Kidney epithelial cell (primary cell): Measurements from ENCODE around the gene KLF6. TPM values are rescaled to one million over a fixed set of nuclear protein-coding genes. Genes with fewer than 3 reads are reported as not detected.

Source experiments
- DNase-seq: peaks from one replicate; pipeline ENCODE4 v3.0.0-alpha.2; 2010; ENCODE audit warnings: low read depth
- H3K27me3 ChIP-seq: 2 replicates; pipeline ENCODE4 v1.6.0; 2011; ENCODE audit warnings: low read length; ENCODE audit not compliant: control insufficient read depth, insufficient read depth
- H3K36me3 ChIP-seq: 2 replicates; pipeline ENCODE4 v1.5.1; 2011; ENCODE audit warnings: low read length; ENCODE audit not compliant: control insufficient read depth, insufficient read depth
- H3K4me3 ChIP-seq: 2 replicates; pipeline ENCODE4 v1.5.1; 2011; ENCODE audit warnings: low read depth, mild to moderate bottlenecking, control low read depth, low read length
- CTCF ChIP-seq: IDR thresholded peaks from 2 replicates; pipeline ENCODE4 v1.5.1; 2011; ENCODE audit warnings: mild to moderate bottlenecking, moderate library complexity, low read length, control low read depth, inconsistent platforms; ENCODE audit not compliant: insufficient read depth, poor library complexity, severe bottlenecking
- total RNA-seq: library from RNA; depleted of rRNA; stranded (reverse); fragments of >200 nt; gene quantifications from 2 replicates; pipeline ENCODE4 v1.2.3, GENCODE V29; 2015

The KLF6 gene
- total RNA-seq, 1 donor from 2014 or later, result 125 TPM

GRCh38 chr10:3825862-3826351 lies 40.9 kb upstream of the KLF6 start:
- TF ChIP-seq CTCF, result no peak

GRCh38 chr10:3825244-3825643 lies 40.2 kb upstream of the KLF6 start:
- H3K4me3 ChIP-seq, result no peak overlapping the region
- H3K36me3 ChIP-seq, result no peaks in the 10 kb centered on the region
- no peaks in the 10 kb centered on the region for H3K27me3 ChIP-seq
- no peak for TF ChIP-seq CTCF
- DNase-seq, result no peak

More at GRCh38 chr10:3825862-3826351, 40.9 kb upstream of the KLF6 start:
- no peaks in the 10 kb centered on the region for H3K36me3 ChIP-seq
- DNase-seq, result no peak
- H3K27me3 ChIP-seq, result no peaks in the 10 kb centered on the region
- H3K4me3 ChIP-seq, result no peak overlapping the region

GRCh38 chr10:3822541-3823330 lies 37.7 kb upstream of the KLF6 start:
- no peak for DNase-seq
- TF ChIP-seq CTCF, result no peak
- Histone ChIP-seq H3K36me3 (no peaks in the 10 kb centered on the region), H3K4me3 (no peak overlapping the region), H3K27me3 (no peaks in the 10 kb centered on the region)

- no peak for DNase-seq
- no peaks in the 10 kb centered on the region for H3K27me3 ChIP-seq
Observed at GRCh38 chr10:3820255-3820654, 35.2 kb upstream of the KLF6 start.

GRCh38 chr10:3816995-3817394 lies 32.0 kb upstream of the KLF6 start:
- no peak for TF ChIP-seq CTCF
- DNase-seq, result no peak
- H3K27me3 ChIP-seq, result no peaks in the 10 kb centered on the region
- H3K36me3 ChIP-seq, result no peaks in the 10 kb centered on the region
- H3K4me3 ChIP-seq, result no peak overlapping the region

More at GRCh38 chr10:3820255-3820654, 35.2 kb upstream of the KLF6 start:
- TF ChIP-seq CTCF, result no peak
- H3K4me3 ChIP-seq, result no peak overlapping the region
- no peaks in the 10 kb centered on the region for H3K36me3 ChIP-seq

GRCh38 chr10:3814838-3815220 lies 29.8 kb upstream of the KLF6 start:
- TF ChIP-seq CTCF, result no peak
- no peak overlapping the region for H3K4me3 ChIP-seq
- no peak for DNase-seq
- no peaks in the 10 kb centered on the region for H3K27me3 ChIP-seq
- no peaks in the 10 kb centered on the region for H3K36me3 ChIP-seq
